Measurements from ENCODE around the gene IVD. TPM values are rescaled to one million over a fixed set of nuclear protein-coding genes. Genes with fewer than 3 reads are reported as not detected.
A peak's percentile ranks its signal among the peaks of the same experiment; 100 is the strongest.

IVD gene
- total and polyA plus RNA-seq, 2 experiments from 2014 or later: 96.1 to 114 TPM

GRCh38 chr15:40386480-40386879 lies 19.1 kb upstream of the IVD start:
- no peak for DNase-seq (ENCODE audit: low read depth in 1 of 2, low spot score in 1 of 2)
- no peak overlapping the region for H3K27ac ChIP-seq
- no peak overlapping the region for H3K4me3 ChIP-seq
- no peaks in the 10 kb centered on the region for H3K4me1 ChIP-seq (ENCODE audit: low read depth)
- no peaks in the 10 kb centered on the region for H3K27me3 ChIP-seq
- H3K36me3 ChIP-seq: peaks cover 33% of the 10 kb centered on the region
- TF ChIP-seq CTCF (IDR thresholded peaks at IDR 0.05; ENCODE audit: low read depth, low read length): no peak
- no peaks in the 10 kb centered on the region for H3K9me3 ChIP-seq (ENCODE audit: low read depth)

- no peak overlapping the region for H3K27ac ChIP-seq
- H3K9me3 ChIP-seq (ENCODE audit: low read depth): no peaks in the 10 kb centered on the region
- H3K36me3 ChIP-seq: peaks cover 49% of the 10 kb centered on the region
- no peak overlapping the region for H3K4me3 ChIP-seq
- no peaks in the 10 kb centered on the region for H3K27me3 ChIP-seq
- DNase-seq (ENCODE audit: low read depth in 1 of 2, low spot score in 1 of 2): peak in 1 of 2 donors; percentile 74
- no peaks in the 10 kb centered on the region for H3K4me1 ChIP-seq (ENCODE audit: low read depth)
- TF ChIP-seq CTCF (IDR thresholded peaks at IDR 0.05; ENCODE audit: low read depth, low read length): no peak
Measured at GRCh38 chr15:40388941-40389823, 16.4 kb upstream of the IVD start.

- TF ChIP-seq CTCF (IDR thresholded peaks at IDR 0.05; ENCODE audit: low read depth, low read length): no peak
- no peak for DNase-seq (ENCODE audit: low read depth in 1 of 2, low spot score in 1 of 2)
- no peaks in the 10 kb centered on the region for H3K27me3 ChIP-seq
- H3K27ac ChIP-seq: no peak overlapping the region
- no peaks in the 10 kb centered on the region for H3K4me1 ChIP-seq (ENCODE audit: low read depth)
- H3K4me3 ChIP-seq: no peak overlapping the region
- peaks cover 49% of the 10 kb centered on the region for H3K36me3 ChIP-seq
- no peaks in the 10 kb centered on the region for H3K9me3 ChIP-seq (ENCODE audit: low read depth)
Measured at GRCh38 chr15:40389824-40390595, 15.6 kb upstream of the IVD start.

- DNase-seq (ENCODE audit: low read depth in 1 of 2, low spot score in 1 of 2): no peak
- no peak overlapping the region for H3K27ac ChIP-seq
- no peaks in the 10 kb centered on the region for H3K27me3 ChIP-seq
- peaks cover 35% of the 10 kb centered on the region for H3K36me3 ChIP-seq
- no peak overlapping the region for H3K4me3 ChIP-seq
- H3K9me3 ChIP-seq (ENCODE audit: low read depth): no peaks in the 10 kb centered on the region
- no peaks in the 10 kb centered on the region for H3K4me1 ChIP-seq (ENCODE audit: low read depth)
- no peak for TF ChIP-seq CTCF (IDR thresholded peaks at IDR 0.05; ENCODE audit: low read depth, low read length)
Measured at GRCh38 chr15:40392986-40393948, 12.3 kb upstream of the IVD start.

All from cardiac muscle cell (in vitro differentiated cells and primary cell).